WTC11 (cell line): ENCODE measurements around the gene ABHD17C. TPM values are rescaled to one million over a fixed set of nuclear protein-coding genes. Genes with fewer than 3 reads are reported as not detected.

Source experiments
- ATAC-seq: fragments of 200-7000 bp; cut with Tn5 transposase; 2 replicates; pipeline ENCODE4 v1.10.0; 2021; ENCODE audit warnings: mild to moderate bottlenecking, moderate library complexity
- CTCF ChIA-PET: fragments of 300-600 bp; sonication (Branson Sonifier 250); formaldehyde crosslinking; loops from one replicate; lab custom pipeline; 2021; ENCODE audit warnings: antibody characterized with exemption; lab: Charles Lee
- POLR2A ChIA-PET: fragments of 350-600 bp; sonication (Branson Sonifier 250); formaldehyde crosslinking; loops from one replicate; lab custom pipeline; 2021; ENCODE audit warnings: antibody characterized with exemption; lab: Charles Lee
- DNase-seq: peaks from one replicate; pipeline ENCODE4 v3.0.0; 2021; ENCODE audit warnings: low spot score
- H3K27ac Mint-ChIP-seq: 2 replicates; pipeline ENCODE4 v1.8.0; 2021; ENCODE audit warnings: mixed read lengths
- H3K27me3 Mint-ChIP-seq: 2 replicates; pipeline ENCODE4 v1.8.0; 2021; ENCODE audit warnings: low read depth, mild to moderate bottlenecking, moderate library complexity, mixed read lengths
- H3K36me3 Mint-ChIP-seq: 2 replicates; pipeline ENCODE4 v1.8.0; 2021; ENCODE audit warnings: mixed read lengths
- H3K4me1 Mint-ChIP-seq: 2 replicates; pipeline ENCODE4 v1.8.0; 2022; ENCODE audit warnings: mixed read lengths
- H3K4me3 Mint-ChIP-seq: 2 replicates; pipeline ENCODE4 v1.8.0; 2021; ENCODE audit warnings: mild to moderate bottlenecking, moderate library complexity, mixed read lengths
- H3K9me3 Mint-ChIP-seq: 2 replicates; pipeline ENCODE4 v1.8.0; 2021; ENCODE audit warnings: mixed read lengths
- ATF1 ChIP-seq: sonication (generic); formaldehyde crosslinking; IDR thresholded peaks from 2 replicates; pipeline ENCODE4 v1.8.1; 2023; ENCODE audit warnings: mild to moderate bottlenecking, moderate library complexity, missing genetic modification reagents
- ATF2 ChIP-seq: sonication (generic); formaldehyde crosslinking; IDR thresholded peaks from 2 replicates; pipeline ENCODE4 v1.8.1; 2022; ENCODE audit warnings: low read depth, missing genetic modification reagents, borderline replicate concordance
- ATF6 ChIP-seq: sonication (generic); formaldehyde crosslinking; IDR thresholded peaks from 2 replicates; pipeline ENCODE4 v1.8.1; 2023; ENCODE audit warnings: mild to moderate bottlenecking, missing genetic modification reagents
- CREB1 ChIP-seq: sonication (generic); formaldehyde crosslinking; IDR thresholded peaks from 2 replicates; pipeline ENCODE4 v1.8.0; 2023; ENCODE audit warnings: mild to moderate bottlenecking, missing genetic modification reagents
- CREM ChIP-seq: sonication (generic); formaldehyde crosslinking; IDR thresholded peaks from 2 replicates; pipeline ENCODE4 v1.8.1; 2022; ENCODE audit warnings: mild to moderate bottlenecking, missing genetic modification reagents, moderate library complexity
- E2F1 ChIP-seq: sonication (generic); formaldehyde crosslinking; IDR thresholded peaks from 2 replicates; pipeline ENCODE4 v1.8.0; 2022; ENCODE audit warnings: mild to moderate bottlenecking, missing genetic modification reagents
- E2F4 ChIP-seq: sonication (generic); formaldehyde crosslinking; IDR thresholded peaks from 2 replicates; pipeline ENCODE4 v1.8.1; 2022; ENCODE audit warnings: low read depth, mild to moderate bottlenecking, moderate library complexity, missing genetic modification reagents, borderline replicate concordance
- ELF4 ChIP-seq: sonication (generic); formaldehyde crosslinking; IDR thresholded peaks from 2 replicates; pipeline ENCODE4 v1.8.1; 2022; ENCODE audit warnings: low read depth, mild to moderate bottlenecking, moderate library complexity, missing genetic modification reagents
- ESRRA ChIP-seq: sonication (generic); formaldehyde crosslinking; IDR thresholded peaks from 2 replicates; pipeline ENCODE4 v1.8.1; 2022; ENCODE audit warnings: mild to moderate bottlenecking, missing genetic modification reagents, borderline replicate concordance
- ETV6 ChIP-seq: sonication (generic); formaldehyde crosslinking; IDR thresholded peaks from 2 replicates; pipeline ENCODE4 v1.8.1; 2022; ENCODE audit warnings: mild to moderate bottlenecking, missing genetic modification reagents
- FOXP1 ChIP-seq: sonication (generic); formaldehyde crosslinking; IDR thresholded peaks from 2 replicates; pipeline ENCODE4 v1.8.0; 2022; ENCODE audit warnings: missing genetic modification reagents, mild to moderate bottlenecking, moderate library complexity, borderline replicate concordance
- GTF2I ChIP-seq: fragments of 250-450 bp; sonication (Bioruptor Pico); conservative IDR thresholded peaks from 2 replicates; pipeline ENCODE4 v1.4.0; 2021; ENCODE audit warnings: mild to moderate bottlenecking
- IRF2 ChIP-seq: sonication (generic); formaldehyde crosslinking; IDR thresholded peaks from 2 replicates; pipeline ENCODE4 v1.8.0; 2022; ENCODE audit warnings: low read depth, missing genetic modification reagents, borderline replicate concordance
- JAZF1 ChIP-seq: fragments of 250-450 bp; sonication (Bioruptor Pico); IDR thresholded peaks from 2 replicates; pipeline ENCODE4 v1.9.0; 2021; ENCODE audit warnings: moderate library complexity, mild to moderate bottlenecking, inconsistent platforms
- MLX ChIP-seq: sonication (generic); formaldehyde crosslinking; IDR thresholded peaks from 2 replicates; pipeline ENCODE4 v1.8.1; 2023; ENCODE audit warnings: mild to moderate bottlenecking, missing genetic modification reagents, moderate library complexity
- MYBL2 ChIP-seq: sonication (generic); formaldehyde crosslinking; IDR thresholded peaks from 2 replicates; pipeline ENCODE4 v1.8.1; 2023; ENCODE audit warnings: mild to moderate bottlenecking, moderate library complexity, missing genetic modification reagents
- NR2C2 ChIP-seq: sonication (generic); formaldehyde crosslinking; IDR thresholded peaks from 2 replicates; pipeline ENCODE4 v1.8.0; 2022; ENCODE audit warnings: mild to moderate bottlenecking, missing genetic modification reagents
- NR3C1 ChIP-seq: sonication (generic); formaldehyde crosslinking; conservative IDR thresholded peaks from 2 replicates; pipeline ENCODE4 v1.8.1; 2023; ENCODE audit warnings: low read depth, mild to moderate bottlenecking, missing genetic modification reagents
- SOX15 ChIP-seq: fragments of 250-450 bp; sonication (Bioruptor Pico); IDR thresholded peaks from 2 replicates; pipeline ENCODE4 v1.9.0; 2021; ENCODE audit warnings: mild to moderate bottlenecking
- TEAD4 ChIP-seq: sonication (generic); formaldehyde crosslinking; IDR thresholded peaks from 2 replicates; pipeline ENCODE4 v1.8.0; 2022; ENCODE audit warnings: mild to moderate bottlenecking, missing genetic modification reagents
- USF1 ChIP-seq: sonication (generic); formaldehyde crosslinking; IDR thresholded peaks from 2 replicates; pipeline ENCODE4 v1.8.0; 2022; ENCODE audit warnings: mild to moderate bottlenecking, missing genetic modification reagents
- ZBTB21 ChIP-seq: sonication (generic); formaldehyde crosslinking; IDR thresholded peaks from 2 replicates; pipeline ENCODE4 v1.8.1; 2023; ENCODE audit warnings: mild to moderate bottlenecking, missing genetic modification reagents, borderline replicate concordance
- ZBTB43 ChIP-seq: sonication (generic); formaldehyde crosslinking; IDR thresholded peaks from 2 replicates; pipeline ENCODE4 v1.8.1; 2023; ENCODE audit warnings: mild to moderate bottlenecking, missing genetic modification reagents
- ZNF671 ChIP-seq: fragments of 250-450 bp; sonication (Bioruptor Pico); IDR thresholded peaks from 2 replicates; pipeline ENCODE4 v1.8.0; 2021; ENCODE audit warnings: mild to moderate bottlenecking
- total RNA-seq: library from RNA; stranded (reverse); gene quantifications from 3 replicates; pipeline ENCODE4 v1.2.3, GENCODE V29; 2021

Gene ABHD17C
- total RNA-seq, 1 experiment from 2014 or later = 29.0 TPM

GRCh38 chr15:80711886-80712285 is 16.8 kb downstream of the ABHD17C start (continued):
- no peak for TF ChIP-seq ZBTB43 (CRISPR knock-in tag)
- no peak for TF ChIP-seq NR3C1 (CRISPR knock-in tag)
- no peak for TF ChIP-seq E2F1 (CRISPR knock-in tag)
- TF ChIP-seq, all 79 proteins: peak for 0

GRCh38 chr15:80712956-80713355 is 17.8 kb downstream of the ABHD17C start:
- H3K4me3 Mint-ChIP-seq = no peak overlapping the region
- no peaks in the 10 kb centered on the region for H3K27me3 Mint-ChIP-seq
- ChIA-PET POLR2A (interaction anchor here (0.6 kb wide), 1 partner anchor 262 kb away, joined by 3 read pairs; no protein-coding TSS in a partner anchor), CTCF (interaction anchor here (0.8 kb wide), 1 partner anchor 146 kb away, joined by 3 read pairs; no protein-coding TSS in a partner anchor)
- ATAC-seq = no peak
- no peaks in the 10 kb centered on the region for H3K9me3 Mint-ChIP-seq
- no peak for DNase-seq
- H3K27ac Mint-ChIP-seq = no peak overlapping the region
- TF ChIP-seq ETV6 (CRISPR knock-in tag) (no peak), ATF1 (CRISPR knock-in tag) (no peak), MYBL2 (no peak), E2F4 (CRISPR knock-in tag) (no peak), IRF2 (CRISPR knock-in tag) (no peak), JAZF1 (CRISPR knock-in tag) (no peak), ESRRA (CRISPR knock-in tag) (no peak), ATF6 (CRISPR knock-in tag) (no peak), CREB1 (CRISPR knock-in tag) (no peak), ELF4 (no peak), ATF2 (CRISPR knock-in tag) (no peak)
- H3K36me3 Mint-ChIP-seq = no peaks in the 10 kb centered on the region
- H3K4me1 Mint-ChIP-seq = peaks cover 44% of the 10 kb centered on the region

GRCh38 chr15:80721476-80721875 is 26.4 kb downstream of the ABHD17C start:
- ATAC-seq (no peak), DNase-seq (no peak)
- H3K36me3 Mint-ChIP-seq = peaks cover 25% of the 10 kb centered on the region
- no peaks in the 10 kb centered on the region for H3K27me3 Mint-ChIP-seq
- peaks cover 25% of the 10 kb centered on the region for H3K9me3 Mint-ChIP-seq
- peaks cover 13% of the 10 kb centered on the region for H3K4me1 Mint-ChIP-seq
- no peak overlapping the region for H3K27ac Mint-ChIP-seq
- ChIA-PET CTCF (interaction anchor here (1.3 kb wide), 1 partner anchor 14 kb away, joined by 4 read pairs; no protein-coding TSS in a partner anchor), POLR2A (no interaction called here)
- no peak overlapping the region for H3K4me3 Mint-ChIP-seq
- TF ChIP-seq ZBTB43 (CRISPR knock-in tag) = no peak
- no peak for TF ChIP-seq ETV6 (CRISPR knock-in tag)
- TF ChIP-seq MLX = no peak
- TF ChIP-seq FOXP1 (CRISPR knock-in tag) = no peak
- TF ChIP-seq GTF2I (CRISPR knock-in tag) = no peak
- TF ChIP-seq TEAD4 (CRISPR knock-in tag) = no peak
- TF ChIP-seq SOX15 (CRISPR knock-in tag) = no peak
- no peak for TF ChIP-seq ZNF671 (CRISPR knock-in tag)
- no peak for TF ChIP-seq USF1 (CRISPR knock-in tag)
- TF ChIP-seq CREB1 (CRISPR knock-in tag) = no peak
- TF ChIP-seq ZBTB21 (CRISPR knock-in tag) = no peak
- TF ChIP-seq NR2C2 (CRISPR knock-in tag) = no peak
- no peak for TF ChIP-seq CREM
